Epithelial cell of umbilical artery (primary cell): ENCODE data around the gene LRRC37B. TPM values are rescaled to one million over a fixed set of nuclear protein-coding genes. Genes with fewer than 3 reads are reported as not detected.

Experiments
- total RNA-seq: library from RNA; depleted of rRNA; stranded (reverse); fragments of >200 nt; gene quantifications from 2 replicates; pipeline ENCODE4 v1.2.3, GENCODE V29; 2014

The LRRC37B gene
- 4.2 and 12.2 TPM in 2 replicates for total RNA-seq

DNA sequence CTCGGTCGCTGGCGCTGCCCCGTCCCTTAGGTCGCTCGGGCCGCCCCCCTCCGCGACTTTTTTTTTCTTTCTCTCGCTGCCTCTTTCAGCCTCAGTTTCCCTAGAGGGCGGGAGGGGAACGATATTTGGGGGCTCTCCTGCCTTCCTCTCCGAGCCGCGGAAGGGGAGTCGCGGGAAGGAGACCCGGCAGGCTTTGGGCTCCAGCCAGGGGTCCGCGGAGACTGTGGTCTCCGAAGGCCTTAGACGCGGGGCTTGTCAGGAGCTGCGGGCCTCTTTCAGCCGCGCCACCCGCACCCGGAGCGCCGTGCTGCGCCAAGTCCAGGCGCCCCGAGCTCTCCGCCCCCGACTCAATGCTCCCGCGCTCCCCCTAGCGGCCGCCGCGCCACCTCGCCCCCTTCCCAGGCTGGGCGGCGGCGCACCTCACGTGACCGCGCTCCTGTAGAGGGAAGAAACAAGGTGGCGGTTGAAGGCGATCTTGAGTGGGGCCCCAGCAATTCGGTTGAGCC is at the start of gene LRRC37B:
LRRC37B (plus strand) TSS at position 427 of the 506 bp plus-strand sequence. CDS start 14,010 bp downstream, outside the sequence.

Other genes starting within 250 kb of the LRRC37B start
- 56.8 and 92.3 TPM in 2 replicates for gene COPRS, start 148.1 kb upstream of the LRRC37B start, total RNA-seq
- gene UTP6, start 105.7 kb upstream of the LRRC37B start, total RNA-seq: 37.7 and 62.2 TPM in 2 replicates
- 19.2 and 24.9 TPM in 2 replicates for gene SUZ12, start 70.4 kb upstream of the LRRC37B start, total RNA-seq
- 37.7 and 41.2 TPM in 2 replicates for gene RHOT1, start 135.1 kb downstream of the LRRC37B start, total RNA-seq